Measurements from ENCODE around the gene GOLGA6B.
"Not testable (repeated sequence)": the region's sequence is repeated elsewhere in the genome, so short reads cannot be mapped to it uniquely, and the experiment has no call there.

Gene GOLGA6B

GRCh38 chr15:72628249-72629067, 26.0 kb upstream of the GOLGA6B start:
- H3K4me3 ChIP-seq (ENCODE audit: low read depth in 1 of 2, low read length in 2 of 2); H3K27ac ChIP-seq (ENCODE audit: low read length); H2AFZ ChIP-seq (ENCODE audit: low read depth, low read length); H3K4me2 ChIP-seq (ENCODE audit: insufficient read depth, low read length); H3K9ac ChIP-seq (ENCODE audit: low read depth, low read length); H3K4me1 ChIP-seq (ENCODE audit: insufficient read depth, low read length); H3K27me3 ChIP-seq (ENCODE audit: insufficient read depth, low read length, poor library complexity); H3K79me2 ChIP-seq (ENCODE audit: insufficient read depth, low read length); H3K9me3 ChIP-seq (ENCODE audit: insufficient read depth, low read length, severe bottlenecking); DNase-seq; H3K36me3 ChIP-seq (ENCODE audit: insufficient read depth, low read length); H4K20me1 ChIP-seq (ENCODE audit: insufficient read depth, low read length): not testable (repeated sequence)
- 0 out of 3 replicates have a peak, but pooled peaks have one; percentile 48 for ATAC-seq (ENCODE audit: insufficient read depth, low read depth)
- peak; percentile 23 for TF ChIP-seq CTCF (IDR thresholded peaks at IDR 0.05; ENCODE audit: borderline replicate concordance, extremely low read depth, low read length, poor library complexity, severe bottlenecking)

- ATAC-seq (ENCODE audit: insufficient read depth, low read depth); H4K20me1 ChIP-seq (ENCODE audit: insufficient read depth, low read length); H3K4me1 ChIP-seq (ENCODE audit: insufficient read depth, low read length); H3K9me3 ChIP-seq (ENCODE audit: insufficient read depth, low read length, severe bottlenecking); H3K4me2 ChIP-seq (ENCODE audit: insufficient read depth, low read length); H3K4me3 ChIP-seq (ENCODE audit: low read depth in 1 of 2, low read length in 2 of 2); H3K27ac ChIP-seq (ENCODE audit: low read length); H3K79me2 ChIP-seq (ENCODE audit: insufficient read depth, low read length); H3K27me3 ChIP-seq (ENCODE audit: insufficient read depth, low read length, poor library complexity); H2AFZ ChIP-seq (ENCODE audit: low read depth, low read length); H3K36me3 ChIP-seq (ENCODE audit: insufficient read depth, low read length); H3K9ac ChIP-seq (ENCODE audit: low read depth, low read length); DNase-seq: not testable (repeated sequence)
Measured at GRCh38 chr15:72629068-72629570, 25.4 kb upstream of the GOLGA6B start.

GRCh38 chr15:72636519-72637282, 17.8 kb upstream of the GOLGA6B start:
- not testable (repeated sequence) for H3K27me3 ChIP-seq (ENCODE audit: insufficient read depth, low read length, poor library complexity); DNase-seq; H3K9me3 ChIP-seq (ENCODE audit: insufficient read depth, low read length, severe bottlenecking); H3K4me1 ChIP-seq (ENCODE audit: insufficient read depth, low read length); ATAC-seq (ENCODE audit: insufficient read depth, low read depth); H3K9ac ChIP-seq (ENCODE audit: low read depth, low read length); H4K20me1 ChIP-seq (ENCODE audit: insufficient read depth, low read length); H3K79me2 ChIP-seq (ENCODE audit: insufficient read depth, low read length); H3K27ac ChIP-seq (ENCODE audit: low read length); H3K4me2 ChIP-seq (ENCODE audit: insufficient read depth, low read length); H3K4me3 ChIP-seq (ENCODE audit: low read depth in 1 of 2, low read length in 2 of 2); H2AFZ ChIP-seq (ENCODE audit: low read depth, low read length); H3K36me3 ChIP-seq (ENCODE audit: insufficient read depth, low read length)

- not testable (repeated sequence) for H3K4me1 ChIP-seq (ENCODE audit: insufficient read depth, low read length); H2AFZ ChIP-seq (ENCODE audit: low read depth, low read length); H3K4me2 ChIP-seq (ENCODE audit: insufficient read depth, low read length); ATAC-seq (ENCODE audit: insufficient read depth, low read depth); H4K20me1 ChIP-seq (ENCODE audit: insufficient read depth, low read length); H3K9me3 ChIP-seq (ENCODE audit: insufficient read depth, low read length, severe bottlenecking); H3K9ac ChIP-seq (ENCODE audit: low read depth, low read length); H3K4me3 ChIP-seq (ENCODE audit: low read depth in 1 of 2, low read length in 2 of 2); H3K27ac ChIP-seq (ENCODE audit: low read length); H3K36me3 ChIP-seq (ENCODE audit: insufficient read depth, low read length); H3K79me2 ChIP-seq (ENCODE audit: insufficient read depth, low read length); H3K27me3 ChIP-seq (ENCODE audit: insufficient read depth, low read length, poor library complexity); DNase-seq
Measured at GRCh38 chr15:72639759-72640483, 14.6 kb upstream of the GOLGA6B start.

GRCh38 chr15:72642271-72642670, 12.2 kb upstream of the GOLGA6B start:
- not testable (repeated sequence) for H3K9me3 ChIP-seq (ENCODE audit: insufficient read depth, low read length, severe bottlenecking); H2AFZ ChIP-seq (ENCODE audit: low read depth, low read length); H3K4me1 ChIP-seq (ENCODE audit: insufficient read depth, low read length); H3K79me2 ChIP-seq (ENCODE audit: insufficient read depth, low read length); H3K27me3 ChIP-seq (ENCODE audit: insufficient read depth, low read length, poor library complexity); ATAC-seq (ENCODE audit: insufficient read depth, low read depth); H3K4me2 ChIP-seq (ENCODE audit: insufficient read depth, low read length); H4K20me1 ChIP-seq (ENCODE audit: insufficient read depth, low read length); H3K9ac ChIP-seq (ENCODE audit: low read depth, low read length); DNase-seq; H3K36me3 ChIP-seq (ENCODE audit: insufficient read depth, low read length); H3K4me3 ChIP-seq (ENCODE audit: low read depth in 1 of 2, low read length in 2 of 2); H3K27ac ChIP-seq (ENCODE audit: low read length)

GRCh38 chr15:72648631-72649253, 5.8 kb upstream of the GOLGA6B start:
- not testable (repeated sequence) for H3K27ac ChIP-seq (ENCODE audit: low read length); H3K9ac ChIP-seq (ENCODE audit: low read depth, low read length); ATAC-seq (ENCODE audit: insufficient read depth, low read depth); H3K4me1 ChIP-seq (ENCODE audit: insufficient read depth, low read length); DNase-seq; H2AFZ ChIP-seq (ENCODE audit: low read depth, low read length); H3K79me2 ChIP-seq (ENCODE audit: insufficient read depth, low read length); H3K4me3 ChIP-seq (ENCODE audit: low read depth in 1 of 2, low read length in 2 of 2); H3K4me2 ChIP-seq (ENCODE audit: insufficient read depth, low read length); H3K27me3 ChIP-seq (ENCODE audit: insufficient read depth, low read length, poor library complexity); H3K36me3 ChIP-seq (ENCODE audit: insufficient read depth, low read length); H4K20me1 ChIP-seq (ENCODE audit: insufficient read depth, low read length); H3K9me3 ChIP-seq (ENCODE audit: insufficient read depth, low read length, severe bottlenecking)

GRCh38 chr15:72656014-72656413, 1.5 kb downstream of the GOLGA6B start:
- H3K27me3 ChIP-seq (ENCODE audit: insufficient read depth, low read length, poor library complexity); H3K27ac ChIP-seq (ENCODE audit: low read length); H3K79me2 ChIP-seq (ENCODE audit: insufficient read depth, low read length); H2AFZ ChIP-seq (ENCODE audit: low read depth, low read length); H3K4me3 ChIP-seq (ENCODE audit: low read depth in 1 of 2, low read length in 2 of 2); H3K4me1 ChIP-seq (ENCODE audit: insufficient read depth, low read length); DNase-seq; H3K4me2 ChIP-seq (ENCODE audit: insufficient read depth, low read length); ATAC-seq (ENCODE audit: insufficient read depth, low read depth); H3K9ac ChIP-seq (ENCODE audit: low read depth, low read length); H4K20me1 ChIP-seq (ENCODE audit: insufficient read depth, low read length); H3K9me3 ChIP-seq (ENCODE audit: insufficient read depth, low read length, severe bottlenecking); H3K36me3 ChIP-seq (ENCODE audit: insufficient read depth, low read length): not testable (repeated sequence)

Data from DND-41 (cell line).